Stimulated activated naive CD8-positive, alpha-beta T cell treated with anti-CD3 and anti-CD28 coated beads, Interleukin-15, amount 100 ng/mL, for 72 hours (primary cell): ENCODE data around the gene TH.

Experiments
- ATAC-seq: fragments of 150-1000 bp; cut with Tn5 transposase; 2 replicates; pipeline ENCODE4 v1.10.0; 2021; ENCODE audit warnings: mild to moderate bottlenecking, moderate library complexity
- DNase-seq, 2 donors: peaks; one replicate each; pipeline ENCODE4 v3.0.0; 2021 to 2022
- H3K27ac Mint-ChIP-seq, 2 donors: one replicate each; pipeline ENCODE4 v1.8.0; 2022; ENCODE audit warnings: mild to moderate bottlenecking in 2 of 2, mixed read lengths in 2 of 2, moderate library complexity in 2 of 2
- H3K27me3 Mint-ChIP-seq: one replicate; pipeline ENCODE4 v1.8.0; 2022; ENCODE audit warnings: mixed read lengths
- H3K4me1 Mint-ChIP-seq: one replicate; pipeline ENCODE4 v1.8.0; 2022; ENCODE audit warnings: mild to moderate bottlenecking, mixed read lengths
- H3K4me3 Mint-ChIP-seq, 2 donors: one replicate each; pipeline ENCODE4 v1.8.0; 2022; ENCODE audit warnings: mild to moderate bottlenecking in 2 of 2, mixed read lengths in 2 of 2, moderate library complexity in 1 of 2
- H3K9me3 Mint-ChIP-seq, 2 donors: one replicate each; pipeline ENCODE4 v1.8.0; 2022; ENCODE audit warnings: mixed read lengths in 2 of 2

TH gene

DNA sequence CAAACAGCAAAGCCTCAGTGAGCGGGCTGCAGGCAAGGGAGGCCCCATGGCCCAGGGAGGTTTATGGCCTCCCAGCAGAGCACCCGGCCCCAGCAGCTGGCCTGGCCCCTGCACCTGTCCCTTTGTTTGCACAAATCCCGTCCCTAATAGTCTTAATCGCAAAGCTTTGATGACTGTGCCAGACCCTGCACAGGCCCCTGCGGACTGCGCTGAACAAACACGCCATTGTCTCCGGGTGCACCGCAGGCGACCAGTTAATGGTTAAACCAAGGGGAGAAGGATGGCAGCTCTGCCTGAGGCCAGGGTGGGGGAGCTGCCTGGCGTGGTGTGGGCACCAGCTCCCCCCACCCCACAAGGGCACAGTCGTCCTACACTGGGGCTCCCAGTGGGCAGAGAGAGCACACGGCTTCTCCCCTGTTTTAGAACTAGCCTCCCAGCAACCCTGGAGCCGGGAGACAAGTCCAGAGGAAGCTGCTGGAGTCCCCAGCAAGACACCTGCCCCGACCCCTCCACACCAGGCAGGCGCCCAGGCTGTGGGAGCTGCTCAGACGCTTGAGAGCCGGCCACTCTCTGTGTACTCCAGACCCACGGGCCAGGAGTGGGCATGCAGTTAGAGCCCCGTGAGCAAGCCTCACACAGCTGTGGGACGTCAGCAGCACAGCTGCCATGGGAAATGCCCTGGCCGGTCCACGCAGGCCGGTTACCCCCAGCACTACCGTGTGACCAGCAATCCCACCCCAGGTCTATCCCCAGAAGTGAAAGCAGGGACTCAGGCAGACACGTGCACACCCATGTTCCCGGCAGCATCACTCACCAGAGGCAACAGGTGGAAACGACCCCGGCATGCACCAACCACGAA is 39.7 kb upstream of the TH start:
- peaks cover 28% of the 10 kb centered on the region for H3K4me1 Mint-ChIP-seq
- DNase-seq: peak in 1 of 2 donors; percentile 4
- no peak overlapping the region for H3K4me3 Mint-ChIP-seq
- peaks cover 9% of the 10 kb centered on the region for H3K27me3 Mint-ChIP-seq
- peak overlapping the region in 1 of 2 donors; percentile 35 for H3K27ac Mint-ChIP-seq
- H3K9me3 Mint-ChIP-seq: no peaks in the 10 kb centered on the region
- no peak for ATAC-seq

- peaks cover 28% of the 10 kb centered on the region for H3K4me1 Mint-ChIP-seq
- peak overlapping the region in 1 of 2 donors; percentile 54 for H3K27ac Mint-ChIP-seq
- ATAC-seq (no peak), DNase-seq (peak in 1 of 2 donors; percentile 8)
- H3K4me3 Mint-ChIP-seq: no peak overlapping the region
- peaks cover 9% of the 10 kb centered on the region for H3K27me3 Mint-ChIP-seq
- H3K9me3 Mint-ChIP-seq: no peaks in the 10 kb centered on the region
Observed at GRCh38 chr11:2210366-2211112, 38.9 kb upstream of the TH start.

GRCh38 chr11:2209900-2210321 is 38.3 kb upstream of the TH start:
- ATAC-seq: no peak
- Mint-ChIP-seq H3K27me3 (peaks cover 9% of the 10 kb centered on the region), H3K4me3 (no peak overlapping the region), H3K27ac (peak overlapping the region in 1 of 2 donors; percentile 54), H3K9me3 (no peaks in the 10 kb centered on the region), H3K4me1 (peaks cover 27% of the 10 kb centered on the region)
- DNase-seq: peak in 1 of 2 donors; percentile 7

- peaks cover 22% of the 10 kb centered on the region for H3K4me1 Mint-ChIP-seq
- H3K4me3 Mint-ChIP-seq: no peak overlapping the region
Observed at GRCh38 chr11:2209370-2209801, 37.8 kb upstream of the TH start.

DNA sequence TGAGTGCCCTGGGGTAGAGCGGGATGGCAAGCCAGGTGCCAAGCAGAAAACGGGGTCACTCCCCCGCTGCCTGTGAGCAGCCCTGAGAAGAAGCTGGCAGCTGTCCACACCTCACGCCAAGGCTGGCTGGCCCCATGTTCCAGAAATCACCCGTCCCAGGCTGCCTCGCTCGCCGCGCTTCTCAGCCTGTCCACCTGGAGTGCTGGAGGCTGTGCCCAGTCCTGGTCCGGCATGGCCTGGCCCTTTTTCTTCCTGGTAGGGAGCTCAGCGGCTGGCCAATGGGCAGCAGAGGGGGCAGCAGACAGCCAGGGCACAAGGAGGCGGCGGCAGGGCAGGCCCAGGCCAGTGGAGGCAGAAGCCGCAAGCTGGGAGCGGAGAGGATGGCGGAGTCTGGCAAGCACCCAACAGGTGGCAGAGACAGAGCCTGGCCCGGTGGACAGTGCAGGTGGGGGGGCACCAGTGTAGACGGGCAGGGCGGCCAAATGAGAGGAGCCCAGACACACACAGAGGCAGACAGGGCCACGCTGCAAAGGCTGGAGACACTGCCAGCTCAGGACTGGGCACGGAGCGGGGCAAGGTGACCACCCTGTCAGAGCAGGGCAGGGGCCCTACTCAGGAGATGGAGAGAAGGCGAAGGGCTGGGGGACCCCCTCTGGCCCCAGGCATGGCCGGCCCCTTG is 37.2 kb upstream of the TH start:
- H3K4me3 Mint-ChIP-seq: no peak overlapping the region
- H3K4me1 Mint-ChIP-seq: peaks cover 16% of the 10 kb centered on the region

More at GRCh38 chr11:2209370-2209801, 37.8 kb upstream of the TH start:
- Mint-ChIP-seq H3K27me3 (peaks cover 9% of the 10 kb centered on the region), H3K9me3 (no peaks in the 10 kb centered on the region), H3K27ac (no peak overlapping the region)
- DNase-seq (peak in 1 of 2 donors; percentile 8), ATAC-seq (no peak)

DNA sequence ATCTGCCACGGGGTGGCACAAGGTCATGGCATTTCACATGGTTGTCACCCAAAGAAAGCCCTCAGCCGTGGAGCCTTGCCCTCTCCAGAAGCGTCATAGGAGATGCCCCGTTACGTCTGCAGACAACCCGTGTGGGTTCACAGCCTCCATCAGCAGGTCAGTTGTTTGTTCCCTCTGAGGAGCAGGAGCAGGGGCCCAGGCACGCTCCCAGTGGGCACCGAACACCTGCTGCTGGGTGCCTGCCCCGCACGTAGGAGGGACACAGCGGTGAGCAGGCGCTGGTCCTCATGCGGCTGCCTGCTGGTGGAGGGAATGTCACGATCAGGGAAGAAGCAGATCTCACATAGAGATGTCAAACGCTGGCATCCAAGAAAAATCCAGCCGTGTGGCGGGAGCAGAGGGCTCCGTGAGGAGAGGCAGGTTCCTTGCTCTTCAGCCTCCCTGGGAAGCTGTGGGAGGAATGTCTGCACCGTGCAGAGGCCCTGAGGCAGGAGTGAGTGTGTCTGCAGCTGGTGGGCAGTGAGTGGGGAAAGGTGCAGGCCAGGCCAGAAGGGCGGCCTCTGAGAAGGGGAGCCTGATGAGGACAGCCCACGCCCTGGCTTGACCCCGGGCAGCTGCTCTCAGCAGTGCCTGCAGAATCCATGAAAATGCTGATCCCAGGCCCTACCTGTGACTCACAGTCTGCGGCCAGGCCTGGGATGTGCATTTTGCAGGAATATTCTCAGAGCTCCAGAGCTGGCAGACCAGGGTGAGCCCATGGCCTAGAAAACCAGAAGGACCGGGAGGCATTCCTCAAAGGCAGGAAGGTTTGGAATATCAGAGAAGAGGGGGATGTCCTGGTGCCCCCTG is 36.4 kb upstream of the TH start:
- DNase-seq (peak in 1 of 2 donors; percentile 3), ATAC-seq (no peak)
- H3K4me3 Mint-ChIP-seq: no peak overlapping the region
- no peak overlapping the region for H3K27ac Mint-ChIP-seq
- H3K4me1 Mint-ChIP-seq: peaks cover 9% of the 10 kb centered on the region
- H3K27me3 Mint-ChIP-seq: peaks cover 9% of the 10 kb centered on the region
- no peaks in the 10 kb centered on the region for H3K9me3 Mint-ChIP-seq

More for the DNA sequence above, 37.2 kb upstream of the TH start:
- Mint-ChIP-seq H3K9me3 (no peaks in the 10 kb centered on the region), H3K27me3 (peaks cover 9% of the 10 kb centered on the region), H3K27ac (no peak overlapping the region)
- ATAC-seq (no peak), DNase-seq (peak in 1 of 2 donors; percentile 9)

DNA sequence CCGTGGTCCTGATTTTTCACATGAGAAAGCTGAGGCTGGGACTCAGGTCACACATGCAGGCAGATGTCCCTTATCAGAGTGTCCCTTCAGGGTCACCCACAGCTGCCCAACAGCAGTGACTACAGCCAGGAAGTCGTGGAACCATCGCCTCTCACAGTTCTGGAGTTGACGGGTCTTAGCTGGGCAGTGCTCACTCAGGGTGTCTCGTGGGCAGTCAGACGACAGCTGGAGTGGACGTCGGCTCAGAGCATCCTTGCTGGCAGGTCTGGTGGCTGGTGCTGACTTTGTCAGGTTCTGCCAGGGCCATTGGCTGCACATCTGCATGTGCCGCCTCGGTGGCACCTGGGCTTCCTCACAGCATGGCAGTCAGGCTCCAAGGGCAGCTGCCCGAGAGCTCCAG is 35.6 kb upstream of the TH start:
- peaks cover 1% of the 10 kb centered on the region for H3K4me1 Mint-ChIP-seq
- H3K27me3 Mint-ChIP-seq: peaks cover 9% of the 10 kb centered on the region
- no peaks in the 10 kb centered on the region for H3K9me3 Mint-ChIP-seq
- DNase-seq (no peak), ATAC-seq (no peak)
- no peak overlapping the region for H3K27ac Mint-ChIP-seq
- no peak overlapping the region for H3K4me3 Mint-ChIP-seq

GRCh38 chr11:2205981-2206690 is 34.5 kb upstream of the TH start:
- DNase-seq (no peak), ATAC-seq (no peak)
- Mint-ChIP-seq H3K9me3 (peaks cover 0 to 1% of the 10 kb centered on the region in 2 donors), H3K4me1 (no peaks in the 10 kb centered on the region), H3K4me3 (no peak overlapping the region), H3K27ac (no peak overlapping the region), H3K27me3 (peaks cover 9% of the 10 kb centered on the region)

GRCh38 chr11:2205214-2205720 is 33.7 kb upstream of the TH start:
- DNase-seq: peak in 1 of 2 donors; percentile 5
- Mint-ChIP-seq H3K4me1 (no peaks in the 10 kb centered on the region), H3K27ac (no peak overlapping the region)

GRCh38 chr11:2204361-2205213 is 33.0 kb upstream of the TH start:
- Mint-ChIP-seq H3K4me3 (no peak overlapping the region), H3K27ac (no peak overlapping the region), H3K4me1 (no peaks in the 10 kb centered on the region), H3K9me3 (peaks cover 0 to 5% of the 10 kb centered on the region in 2 donors), H3K27me3 (peaks cover 9% of the 10 kb centered on the region)
- no peak for ATAC-seq
- no peak for DNase-seq

More at GRCh38 chr11:2205214-2205720, 33.7 kb upstream of the TH start:
- ATAC-seq: no peak
- Mint-ChIP-seq H3K27me3 (peaks cover 9% of the 10 kb centered on the region), H3K4me3 (no peak overlapping the region), H3K9me3 (peaks cover 0 to 5% of the 10 kb centered on the region in 2 donors)

- peak; percentile 32 for ATAC-seq
- no peak overlapping the region for H3K4me3 Mint-ChIP-seq
- no peaks in the 10 kb centered on the region for H3K4me1 Mint-ChIP-seq
- no peak for DNase-seq
- H3K27me3 Mint-ChIP-seq: peaks cover 9% of the 10 kb centered on the region
- H3K27ac Mint-ChIP-seq: peak overlapping the region in 1 of 2 donors; percentile 80
- H3K9me3 Mint-ChIP-seq: peaks cover 0 to 5% of the 10 kb centered on the region in 2 donors
Observed at GRCh38 chr11:2203440-2204259, 32.0 kb upstream of the TH start.

GRCh38 chr11:2202900-2203439 is 31.4 kb upstream of the TH start:
- Mint-ChIP-seq H3K27ac (no peak overlapping the region), H3K27me3 (peaks cover 4% of the 10 kb centered on the region), H3K4me3 (no peak overlapping the region), H3K9me3 (peaks cover 0 to 5% of the 10 kb centered on the region in 2 donors), H3K4me1 (no peaks in the 10 kb centered on the region)
- ATAC-seq (no peak), DNase-seq (no peak)
